Right renal cortex interstitium (tissue), 3 donors: ENCODE results near the gene EGLN3. TPM values are rescaled to one million over a fixed set of nuclear protein-coding genes. Genes with fewer than 3 reads are reported as not detected.
"Not testable (repeated sequence)": the region's sequence is repeated elsewhere in the genome, so short reads cannot be mapped to it uniquely, and the experiment has no call there.

Source experiments
- DNase-seq, 3 donors: peaks; one replicate each; pipeline ENCODE4 v3.0.0-alpha.2; 2013; ENCODE audit warnings: low read depth in 3 of 3, low spot score in 2 of 3
- polyA plus RNA-seq, 3 donors: library from polyadenylated mRNA; unstranded; fragments of 120-200 nt; gene quantifications; one replicate each; pipeline ENCODE4 v1.2.1, GENCODE V29; 2013; ENCODE audit not compliant: insufficient read length in 3 of 3

Gene EGLN3
- polyA plus RNA-seq, 3 donors, result 13.6 to 20.7 (median 18.4) TPM

- not testable (repeated sequence) for DNase-seq
Measured at GRCh38 chr14:33962466-33962865, 11.6 kb upstream of the EGLN3 start.

GRCh38 chr14:33962016-33962415, 11.1 kb upstream of the EGLN3 start:
- no peak for DNase-seq

- DNase-seq, result no peak
Measured at GRCh38 chr14:33959692-33960151, 8.8 kb upstream of the EGLN3 start.

GRCh38 chr14:33958605-33959226, 7.8 kb upstream of the EGLN3 start:
- no peak for DNase-seq

- no peak for DNase-seq
Measured at GRCh38 chr14:33957993-33958392, 7.1 kb upstream of the EGLN3 start.

- no peak for DNase-seq
Measured at GRCh38 chr14:33957299-33957698, 6.4 kb upstream of the EGLN3 start.

GRCh38 chr14:33956640-33957039, 5.8 kb upstream of the EGLN3 start:
- no peak for DNase-seq

- DNase-seq, result no peak
Measured at GRCh38 chr14:33954016-33954598, 3.2 kb upstream of the EGLN3 start.

- no peak for DNase-seq
Measured at GRCh38 chr14:33952541-33952940, 1.7 kb upstream of the EGLN3 start.

- no peak for DNase-seq
Measured at GRCh38 chr14:33951183-33951840, 438 bp upstream of the EGLN3 start.

GRCh38 chr14:33949411-33949893, 1.4 kb downstream of the EGLN3 start:
- no peak for DNase-seq

GRCh38 chr14:33948869-33949408, 1.9 kb downstream of the EGLN3 start:
- no peak for DNase-seq

GRCh38 chr14:33948145-33948868, 2.6 kb downstream of the EGLN3 start:
- no peak for DNase-seq

- DNase-seq, result no peak
Measured at GRCh38 chr14:33946679-33947476, 4.0 kb downstream of the EGLN3 start.

- DNase-seq, result no peak
Measured at GRCh38 chr14:33945210-33946088, 5.4 kb downstream of the EGLN3 start.

GRCh38 chr14:33943096-33943883, 7.6 kb downstream of the EGLN3 start:
- no peak for DNase-seq

- no peak for DNase-seq
Measured at GRCh38 chr14:33941718-33942117, 9.2 kb downstream of the EGLN3 start.

- DNase-seq, result no peak
Measured at GRCh38 chr14:33940561-33941011, 10.3 kb downstream of the EGLN3 start.
